HS-5 (cell line): ENCODE results near the gene WRNIP1.
"Not testable (repeated sequence)": the region's sequence is repeated elsewhere in the genome, so short reads cannot be mapped to it uniquely, and the experiment has no call there.

Experiments used
- DNase-seq: peaks from one replicate; pipeline ENCODE4 v3.0.0-alpha.2; 2012; ENCODE audit warnings: low read depth

The WRNIP1 gene

GRCh38 chr6:2741756-2742155 is 23.4 kb upstream of the WRNIP1 start:
- DNase-seq: no peak

- DNase-seq: no peak
Observed at GRCh38 chr6:2743280-2744208, 21.6 kb upstream of the WRNIP1 start.

- no peak for DNase-seq
Observed at GRCh38 chr6:2744209-2744771, 20.9 kb upstream of the WRNIP1 start.

- no peak for DNase-seq
Observed at GRCh38 chr6:2744778-2745177, 20.4 kb upstream of the WRNIP1 start.

- no peak for DNase-seq
Observed at GRCh38 chr6:2745246-2745645, 19.9 kb upstream of the WRNIP1 start.

GRCh38 chr6:2746557-2747061 is 18.6 kb upstream of the WRNIP1 start:
- DNase-seq: no peak

GRCh38 chr6:2748183-2748582 is 17.0 kb upstream of the WRNIP1 start:
- DNase-seq: no peak

- DNase-seq: no peak
Observed at GRCh38 chr6:2749969-2750600, 15.1 kb upstream of the WRNIP1 start.

- no peak for DNase-seq
Observed at GRCh38 chr6:2750832-2751231, 14.4 kb upstream of the WRNIP1 start, which contains the start of gene MYLK4. MYLK4 (minus strand) TSS chr6:2750922; CDS start chr6:2749294, 1,628 bp downstream.

- no peak for DNase-seq
Observed at GRCh38 chr6:2751871-2752270, 13.3 kb upstream of the WRNIP1 start.

- no peak for DNase-seq
Observed at GRCh38 chr6:2752477-2753109, 12.6 kb upstream of the WRNIP1 start.

- DNase-seq: no peak
Observed at GRCh38 chr6:2753110-2753489, 12.1 kb upstream of the WRNIP1 start.

GRCh38 chr6:2753743-2754142 is 11.4 kb upstream of the WRNIP1 start:
- DNase-seq: no peak

GRCh38 chr6:2754393-2754792 is 10.8 kb upstream of the WRNIP1 start:
- no peak for DNase-seq

GRCh38 chr6:2754911-2755310 is 10.3 kb upstream of the WRNIP1 start:
- DNase-seq: no peak

- no peak for DNase-seq
Observed at GRCh38 chr6:2755456-2755855, 9.7 kb upstream of the WRNIP1 start.

GRCh38 chr6:2756241-2756640 is 9.0 kb upstream of the WRNIP1 start:
- no peak for DNase-seq

- no peak for DNase-seq
Observed at GRCh38 chr6:2756687-2757224, 8.4 kb upstream of the WRNIP1 start.

- no peak for DNase-seq
Observed at GRCh38 chr6:2758980-2759379, 6.2 kb upstream of the WRNIP1 start.

- DNase-seq: no peak
Observed at GRCh38 chr6:2760882-2761842, 4.0 kb upstream of the WRNIP1 start.

- DNase-seq: not testable (repeated sequence)
Observed at GRCh38 chr6:2762868-2763267, 2.3 kb upstream of the WRNIP1 start.
